H1 (cell line): ENCODE results near the gene FAAP100. TPM values are rescaled to one million over a fixed set of nuclear protein-coding genes. Genes with fewer than 3 reads are reported as not detected.

Source experiments
- GTF2F1 ChIP-seq: IDR thresholded peaks from 2 replicates; pipeline ENCODE4 v1.6.1; 2012; ENCODE audit warnings: low read depth, low read length, improper control_type of control experiment, borderline replicate concordance
- HDAC6 ChIP-seq: IDR thresholded peaks from one replicate; pipeline ENCODE4 v1.7.1; 2012; ENCODE audit warnings: low read depth, mild to moderate bottlenecking, inconsistent platforms, low read length, moderate library complexity
- POLR2AphosphoS5 ChIP-seq: IDR thresholded peaks from 2 replicates; pipeline ENCODE4 v1.6.1; 2011; ENCODE audit warnings: low read depth, low read length
- POU5F1 ChIP-seq: IDR thresholded peaks from 2 replicates; pipeline ENCODE4 v1.6.1; 2011; ENCODE audit warnings: low read depth, mild to moderate bottlenecking, low read length, moderate library complexity
- SAP30 ChIP-seq: fragments of 300-600 bp; sonication (generic); IDR thresholded peaks from 2 replicates; pipeline ENCODE4 v1.7.1; 2012; ENCODE audit warnings: low read length, moderate library complexity, mild to moderate bottlenecking, inconsistent platforms; ENCODE audit not compliant: insufficient read depth, insufficient replicate concordance
- SP1 ChIP-seq: IDR thresholded peaks from 2 replicates; pipeline ENCODE4 v1.6.1; 2011; ENCODE audit warnings: low read depth, low read length
- SP2 ChIP-seq: IDR thresholded peaks from 2 replicates; pipeline ENCODE4 v1.6.1; 2012; ENCODE audit warnings: mild to moderate bottlenecking, low read length, inconsistent platforms
- TEAD4 ChIP-seq: IDR thresholded peaks from 2 replicates; pipeline ENCODE4 v1.6.1; 2012; ENCODE audit warnings: low read depth, low read length, inconsistent platforms, mixed read lengths
- polyA plus RNA-seq, 7 experiments: library from polyadenylated mRNA; depleted of rRNA in 3 of 7; stranded (reverse) in 5 of 7; unstranded in 2 of 7; fragments of >200 nt in 5 of 7; fragments of 200-250 nt in 2 of 7; gene quantifications; 1 replicate in 5 of 7; 2 replicates in 1 of 7; 4 replicates in 1 of 7; pipeline versions ENCODE4 v1.2.1 to v1.2.3, GENCODE V29; 2011 to 2013; ENCODE audit warnings: missing spikeins in 2 of 7, mixed read lengths in 2 of 7
- total RNA-seq: library from RNA; stranded (reverse); fragmentation: NEBNext Ultra II Directional; extraction: Animal tissue kit (Norgen Biotek cat#: 25700); gene quantifications from 2 replicates; pipeline ENCODE4 v1.2.1, GENCODE V29; 2021
- TF ChIP-seq, protein P1 (sequence below): fragments of 300-600 bp; sonication (generic); IDR thresholded peaks from 2 replicates; pipeline ENCODE4 v1.7.1; 2012; ENCODE audit warnings: low read length, moderate library complexity, mild to moderate bottlenecking, inconsistent platforms; ENCODE audit not compliant: insufficient replicate concordance
- TF ChIP-seq, protein P2 (sequence below): IDR thresholded peaks from 2 replicates; pipeline ENCODE4 v1.6.1; 2012; ENCODE audit warnings: inconsistent platforms

The FAAP100 gene
- total and polyA plus RNA-seq, 2 of the 8 experiments (the other 6 are each of a cell fraction or from before 2014, with no cell fraction given): 23.2 to 41.8 TPM

DNA sequence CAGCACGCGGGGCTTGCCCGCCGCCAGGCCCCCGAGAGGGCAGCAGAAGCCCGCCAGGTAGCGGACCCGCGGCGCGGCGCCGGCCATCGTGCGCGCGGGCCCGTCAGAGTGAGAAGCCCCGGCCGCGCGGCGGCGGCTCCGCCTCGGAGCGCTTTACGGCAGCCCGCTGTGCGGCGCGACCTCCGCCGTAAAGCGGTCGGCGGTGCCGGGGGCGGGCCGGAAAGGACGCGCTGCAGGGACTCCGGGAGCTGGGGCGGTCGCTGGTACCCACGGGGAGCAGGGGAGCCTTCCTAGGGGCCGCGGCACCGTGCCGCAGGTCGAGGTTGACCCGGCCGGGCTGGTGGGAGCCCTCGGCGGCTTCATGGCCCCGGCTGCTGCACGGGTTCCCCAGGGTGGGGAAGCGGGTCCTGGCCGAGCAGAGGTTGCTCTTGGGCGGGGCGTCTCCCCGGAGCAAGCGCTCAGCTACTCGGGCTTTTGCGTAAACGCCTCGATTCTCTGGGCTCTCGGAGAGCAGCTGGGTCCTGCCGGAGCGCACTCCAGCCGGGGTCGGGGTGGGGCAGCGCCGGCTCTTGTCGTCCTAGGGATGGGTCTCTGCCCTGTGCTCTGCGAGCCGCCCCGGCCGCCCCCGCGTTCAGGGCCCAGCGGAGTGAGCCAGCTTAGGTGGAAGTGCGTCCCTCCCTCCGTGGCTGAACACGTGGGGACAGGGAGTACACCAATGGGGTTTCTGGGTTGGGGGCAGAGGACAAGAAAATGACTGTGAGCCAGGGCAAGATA is at the start of gene FAAP100 (continued):
- TF ChIP-seq HDAC6 (no peak), POU5F1 (no peak), SP1 (no peak), POLR2AphosphoS5 (no peak), TEAD4 (no peak), SP2 (no peak), GTF2F1 (no peak), SAP30 (no peak)
- TF ChIP-seq, protein P1, sequence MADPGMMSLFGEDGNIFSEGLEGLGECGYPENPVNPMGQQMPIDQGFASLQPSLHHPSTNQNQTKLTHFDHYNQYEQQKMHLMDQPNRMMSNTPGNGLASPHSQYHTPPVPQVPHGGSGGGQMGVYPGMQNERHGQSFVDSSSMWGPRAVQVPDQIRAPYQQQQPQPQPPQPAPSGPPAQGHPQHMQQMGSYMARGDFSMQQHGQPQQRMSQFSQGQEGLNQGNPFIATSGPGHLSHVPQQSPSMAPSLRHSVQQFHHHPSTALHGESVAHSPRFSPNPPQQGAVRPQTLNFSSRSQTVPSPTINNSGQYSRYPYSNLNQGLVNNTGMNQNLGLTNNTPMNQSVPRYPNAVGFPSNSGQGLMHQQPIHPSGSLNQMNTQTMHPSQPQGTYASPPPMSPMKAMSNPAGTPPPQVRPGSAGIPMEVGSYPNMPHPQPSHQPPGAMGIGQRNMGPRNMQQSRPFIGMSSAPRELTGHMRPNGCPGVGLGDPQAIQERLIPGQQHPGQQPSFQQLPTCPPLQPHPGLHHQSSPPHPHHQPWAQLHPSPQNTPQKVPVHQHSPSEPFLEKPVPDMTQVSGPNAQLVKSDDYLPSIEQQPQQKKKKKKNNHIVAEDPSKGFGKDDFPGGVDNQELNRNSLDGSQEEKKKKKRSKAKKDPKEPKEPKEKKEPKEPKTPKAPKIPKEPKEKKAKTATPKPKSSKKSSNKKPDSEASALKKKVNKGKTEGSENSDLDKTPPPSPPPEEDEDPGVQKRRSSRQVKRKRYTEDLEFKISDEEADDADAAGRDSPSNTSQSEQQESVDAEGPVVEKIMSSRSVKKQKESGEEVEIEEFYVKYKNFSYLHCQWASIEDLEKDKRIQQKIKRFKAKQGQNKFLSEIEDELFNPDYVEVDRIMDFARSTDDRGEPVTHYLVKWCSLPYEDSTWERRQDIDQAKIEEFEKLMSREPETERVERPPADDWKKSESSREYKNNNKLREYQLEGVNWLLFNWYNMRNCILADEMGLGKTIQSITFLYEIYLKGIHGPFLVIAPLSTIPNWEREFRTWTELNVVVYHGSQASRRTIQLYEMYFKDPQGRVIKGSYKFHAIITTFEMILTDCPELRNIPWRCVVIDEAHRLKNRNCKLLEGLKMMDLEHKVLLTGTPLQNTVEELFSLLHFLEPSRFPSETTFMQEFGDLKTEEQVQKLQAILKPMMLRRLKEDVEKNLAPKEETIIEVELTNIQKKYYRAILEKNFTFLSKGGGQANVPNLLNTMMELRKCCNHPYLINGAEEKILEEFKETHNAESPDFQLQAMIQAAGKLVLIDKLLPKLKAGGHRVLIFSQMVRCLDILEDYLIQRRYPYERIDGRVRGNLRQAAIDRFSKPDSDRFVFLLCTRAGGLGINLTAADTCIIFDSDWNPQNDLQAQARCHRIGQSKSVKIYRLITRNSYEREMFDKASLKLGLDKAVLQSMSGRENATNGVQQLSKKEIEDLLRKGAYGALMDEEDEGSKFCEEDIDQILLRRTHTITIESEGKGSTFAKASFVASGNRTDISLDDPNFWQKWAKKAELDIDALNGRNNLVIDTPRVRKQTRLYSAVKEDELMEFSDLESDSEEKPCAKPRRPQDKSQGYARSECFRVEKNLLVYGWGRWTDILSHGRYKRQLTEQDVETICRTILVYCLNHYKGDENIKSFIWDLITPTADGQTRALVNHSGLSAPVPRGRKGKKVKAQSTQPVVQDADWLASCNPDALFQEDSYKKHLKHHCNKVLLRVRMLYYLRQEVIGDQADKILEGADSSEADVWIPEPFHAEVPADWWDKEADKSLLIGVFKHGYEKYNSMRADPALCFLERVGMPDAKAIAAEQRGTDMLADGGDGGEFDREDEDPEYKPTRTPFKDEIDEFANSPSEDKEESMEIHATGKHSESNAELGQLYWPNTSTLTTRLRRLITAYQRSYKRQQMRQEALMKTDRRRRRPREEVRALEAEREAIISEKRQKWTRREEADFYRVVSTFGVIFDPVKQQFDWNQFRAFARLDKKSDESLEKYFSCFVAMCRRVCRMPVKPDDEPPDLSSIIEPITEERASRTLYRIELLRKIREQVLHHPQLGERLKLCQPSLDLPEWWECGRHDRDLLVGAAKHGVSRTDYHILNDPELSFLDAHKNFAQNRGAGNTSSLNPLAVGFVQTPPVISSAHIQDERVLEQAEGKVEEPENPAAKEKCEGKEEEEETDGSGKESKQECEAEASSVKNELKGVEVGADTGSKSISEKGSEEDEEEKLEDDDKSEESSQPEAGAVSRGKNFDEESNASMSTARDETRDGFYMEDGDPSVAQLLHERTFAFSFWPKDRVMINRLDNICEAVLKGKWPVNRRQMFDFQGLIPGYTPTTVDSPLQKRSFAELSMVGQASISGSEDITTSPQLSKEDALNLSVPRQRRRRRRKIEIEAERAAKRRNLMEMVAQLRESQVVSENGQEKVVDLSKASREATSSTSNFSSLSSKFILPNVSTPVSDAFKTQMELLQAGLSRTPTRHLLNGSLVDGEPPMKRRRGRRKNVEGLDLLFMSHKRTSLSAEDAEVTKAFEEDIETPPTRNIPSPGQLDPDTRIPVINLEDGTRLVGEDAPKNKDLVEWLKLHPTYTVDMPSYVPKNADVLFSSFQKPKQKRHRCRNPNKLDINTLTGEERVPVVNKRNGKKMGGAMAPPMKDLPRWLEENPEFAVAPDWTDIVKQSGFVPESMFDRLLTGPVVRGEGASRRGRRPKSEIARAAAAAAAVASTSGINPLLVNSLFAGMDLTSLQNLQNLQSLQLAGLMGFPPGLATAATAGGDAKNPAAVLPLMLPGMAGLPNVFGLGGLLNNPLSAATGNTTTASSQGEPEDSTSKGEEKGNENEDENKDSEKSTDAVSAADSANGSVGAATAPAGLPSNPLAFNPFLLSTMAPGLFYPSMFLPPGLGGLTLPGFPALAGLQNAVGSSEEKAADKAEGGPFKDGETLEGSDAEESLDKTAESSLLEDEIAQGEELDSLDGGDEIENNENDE: no peak
- TF ChIP-seq, protein P2, sequence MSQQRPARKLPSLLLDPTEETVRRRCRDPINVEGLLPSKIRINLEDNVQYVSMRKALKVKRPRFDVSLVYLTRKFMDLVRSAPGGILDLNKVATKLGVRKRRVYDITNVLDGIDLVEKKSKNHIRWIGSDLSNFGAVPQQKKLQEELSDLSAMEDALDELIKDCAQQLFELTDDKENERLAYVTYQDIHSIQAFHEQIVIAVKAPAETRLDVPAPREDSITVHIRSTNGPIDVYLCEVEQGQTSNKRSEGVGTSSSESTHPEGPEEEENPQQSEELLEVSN: no peak; the same call in 1 of the 2 replicates
